Neural progenitor cell (in vitro differentiated cells): ENCODE results near the gene LSM14B. TPM values are rescaled to one million over a fixed set of nuclear protein-coding genes. Genes with fewer than 3 reads are reported as not detected.

Source experiments
- DNase-seq: peaks from one replicate; pipeline ENCODE4 v3.0.0-alpha.2; 2016; ENCODE audit warnings: low spot score
- H2AFZ ChIP-seq: fragments of 200-600 bp; sonication (generic); replicated peaks from 2 replicates; pipeline ENCODE4 v1.6.1; 2016; ENCODE audit warnings: antibody characterized with exemption
- H3F3A ChIP-seq: fragments of 200-600 bp; sonication (generic); 2 replicates; pipeline ENCODE4 v1.6.1; 2016; ENCODE audit warnings: antibody characterized with exemption, low read depth
- H3K27ac ChIP-seq: fragments of 200-600 bp; sonication (generic); 2 replicates; pipeline ENCODE4 v1.5.1; 2016; ENCODE audit warnings: mild to moderate bottlenecking
- H3K27me3 ChIP-seq: fragments of 200-600 bp; sonication (generic); 2 replicates; pipeline ENCODE4 v1.6.1; 2016; ENCODE audit warnings: mild to moderate bottlenecking, moderate library complexity
- H3K36me3 ChIP-seq: fragments of 200-600 bp; sonication (generic); 2 replicates; pipeline ENCODE4 v1.5.1; 2016
- H3K4me1 ChIP-seq: fragments of 200-600 bp; sonication (generic); 2 replicates; pipeline ENCODE4 v1.6.1; 2016; ENCODE audit warnings: mixed run types
- H3K4me2 ChIP-seq: fragments of 200-600 bp; sonication (generic); 2 replicates; pipeline ENCODE4 v1.6.1; 2016
- H3K4me3 ChIP-seq: fragments of 200-600 bp; sonication (generic); 2 replicates; pipeline ENCODE4 v1.5.1; 2016
- H3K79me2 ChIP-seq: fragments of 200-600 bp; sonication (generic); 2 replicates; pipeline ENCODE4 v1.6.1; 2016; ENCODE audit warnings: low read depth
- H3K9ac ChIP-seq: fragments of 200-600 bp; sonication (generic); 2 replicates; pipeline ENCODE4 v1.6.1; 2016
- H3K9me3 ChIP-seq: fragments of 200-600 bp; sonication (generic); 2 replicates; pipeline ENCODE4 v1.5.1; 2016; ENCODE audit warnings: low read depth
- H4K20me1 ChIP-seq: fragments of 200-600 bp; sonication (generic); 2 replicates; pipeline ENCODE4 v1.6.1; 2016; ENCODE audit warnings: low read depth
- H3K27ac Mint-ChIP-seq: 3 replicates; pipeline ENCODE4 v1.8.0; 2021; ENCODE audit warnings: mixed read lengths
- H3K27me3 Mint-ChIP-seq: 2 replicates; pipeline ENCODE4 v1.8.0; 2022; ENCODE audit warnings: low read depth, mild to moderate bottlenecking, inconsistent platforms, moderate library complexity, mixed read lengths; ENCODE audit not compliant: insufficient read depth
- H3K36me3 Mint-ChIP-seq: 3 replicates; pipeline ENCODE4 v1.8.0; 2021; ENCODE audit warnings: mixed read lengths
- H3K4me1 Mint-ChIP-seq: 3 replicates; pipeline ENCODE4 v1.8.0; 2021; ENCODE audit warnings: mixed read lengths
- H3K4me3 Mint-ChIP-seq: 3 replicates; pipeline ENCODE4 v1.8.0; 2021; ENCODE audit warnings: mild to moderate bottlenecking, moderate library complexity, mixed read lengths
- H3K9me3 Mint-ChIP-seq: 3 replicates; pipeline ENCODE4 v1.8.0; 2020; ENCODE audit warnings: mixed read lengths
- CTCF ChIP-seq: fragments of 200-600 bp; sonication (generic); IDR thresholded peaks from 2 replicates; pipeline ENCODE4 v1.5.1; 2017; ENCODE audit warnings: antibody characterized with exemption, mild to moderate bottlenecking
- EZH2 ChIP-seq: fragments of 200-600 bp; sonication (generic); IDR thresholded peaks from 2 replicates; pipeline ENCODE4 v1.6.1; 2017; ENCODE audit warnings: antibody characterized with exemption, mild to moderate bottlenecking, moderate library complexity
- EZH2phosphoT487 ChIP-seq: fragments of 200-600 bp; sonication (generic); IDR thresholded peaks from 2 replicates; pipeline ENCODE4 v1.6.1; 2017; ENCODE audit warnings: antibody characterized with exemption
- total RNA-seq: library from RNA; depleted of rRNA; stranded (reverse); fragments of >200 nt; gene quantifications from 2 replicates; pipeline ENCODE4 v1.2.3, GENCODE V29; 2015; ENCODE audit warnings: low replicate concordance

The LSM14B gene
- total RNA-seq, 1 donor from 2014 or later = 52.6 TPM

DNA sequence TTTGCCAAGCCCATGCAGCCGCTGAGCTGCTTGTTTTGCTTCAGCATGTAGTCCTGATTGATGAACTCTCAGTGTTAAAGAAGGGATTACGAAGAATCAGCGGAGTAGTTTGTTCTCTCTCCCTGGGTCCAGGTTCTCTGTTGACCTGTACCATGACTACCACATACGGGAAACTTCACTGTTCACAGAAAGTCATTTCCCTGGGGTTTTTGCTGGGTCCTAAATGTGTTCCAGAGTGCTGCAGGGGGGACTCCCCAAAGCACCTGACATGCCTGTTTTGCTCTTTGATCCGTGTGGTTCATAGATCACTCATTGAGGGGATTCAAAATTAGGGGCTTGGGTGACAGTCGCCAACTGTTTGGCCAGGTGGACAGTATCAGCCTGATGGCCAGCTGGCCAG lies 5.5 kb downstream of the LSM14B start:
- Histone ChIP-seq H3K36me3 (peaks cover 8% of the 10 kb centered on the region), H3K27me3 (no peaks in the 10 kb centered on the region), H3K27ac (no peak overlapping the region), H3K4me2 (no peak overlapping the region), H3K9me3 (no peaks in the 10 kb centered on the region), H3K9ac (no peak overlapping the region), H3K4me1 (peaks cover 10% of the 10 kb centered on the region), H3K4me3 (no peak overlapping the region), H4K20me1 (peaks cover 93% of the 10 kb centered on the region), H3F3A (peaks cover 9% of the 10 kb centered on the region), H3K79me2 (peaks cover 72% of the 10 kb centered on the region), H2AFZ (no peak overlapping the region)
- H3K36me3 Mint-ChIP-seq = peaks cover 54% of the 10 kb centered on the region
- H3K27ac Mint-ChIP-seq = no peak overlapping the region
- H3K4me3 Mint-ChIP-seq = no peak overlapping the region
- peaks cover 13% of the 10 kb centered on the region for H3K4me1 Mint-ChIP-seq
- TF ChIP-seq CTCF = no peak
- no peak for TF ChIP-seq EZH2
- TF ChIP-seq EZH2phosphoT487 = no peak
- no peaks in the 10 kb centered on the region for H3K9me3 Mint-ChIP-seq
- H3K27me3 Mint-ChIP-seq = peaks cover 18% of the 10 kb centered on the region
- DNase-seq = no peak

- Histone ChIP-seq H3F3A (peaks cover 9% of the 10 kb centered on the region), H3K27ac (no peak overlapping the region), H4K20me1 (peaks cover 93% of the 10 kb centered on the region), H3K36me3 (peaks cover 8% of the 10 kb centered on the region), H3K27me3 (no peaks in the 10 kb centered on the region), H3K9ac (no peak overlapping the region), H3K79me2 (peaks cover 65% of the 10 kb centered on the region), H3K4me2 (no peak overlapping the region), H2AFZ (no peak overlapping the region), H3K4me1 (peaks cover 10% of the 10 kb centered on the region), H3K9me3 (no peaks in the 10 kb centered on the region), H3K4me3 (no peak overlapping the region)
- TF ChIP-seq EZH2phosphoT487 (no peak), EZH2 (no peak), CTCF (no peak)
- DNase-seq = no peak
- H3K9me3 Mint-ChIP-seq = no peaks in the 10 kb centered on the region
- H3K4me1 Mint-ChIP-seq = peaks cover 11% of the 10 kb centered on the region
- H3K36me3 Mint-ChIP-seq = peaks cover 54% of the 10 kb centered on the region
- H3K27ac Mint-ChIP-seq = no peak overlapping the region
- no peak overlapping the region for H3K4me3 Mint-ChIP-seq
- peaks cover 18% of the 10 kb centered on the region for H3K27me3 Mint-ChIP-seq
Measured at GRCh38 chr20:62128502-62128901, 6.2 kb downstream of the LSM14B start.

DNA sequence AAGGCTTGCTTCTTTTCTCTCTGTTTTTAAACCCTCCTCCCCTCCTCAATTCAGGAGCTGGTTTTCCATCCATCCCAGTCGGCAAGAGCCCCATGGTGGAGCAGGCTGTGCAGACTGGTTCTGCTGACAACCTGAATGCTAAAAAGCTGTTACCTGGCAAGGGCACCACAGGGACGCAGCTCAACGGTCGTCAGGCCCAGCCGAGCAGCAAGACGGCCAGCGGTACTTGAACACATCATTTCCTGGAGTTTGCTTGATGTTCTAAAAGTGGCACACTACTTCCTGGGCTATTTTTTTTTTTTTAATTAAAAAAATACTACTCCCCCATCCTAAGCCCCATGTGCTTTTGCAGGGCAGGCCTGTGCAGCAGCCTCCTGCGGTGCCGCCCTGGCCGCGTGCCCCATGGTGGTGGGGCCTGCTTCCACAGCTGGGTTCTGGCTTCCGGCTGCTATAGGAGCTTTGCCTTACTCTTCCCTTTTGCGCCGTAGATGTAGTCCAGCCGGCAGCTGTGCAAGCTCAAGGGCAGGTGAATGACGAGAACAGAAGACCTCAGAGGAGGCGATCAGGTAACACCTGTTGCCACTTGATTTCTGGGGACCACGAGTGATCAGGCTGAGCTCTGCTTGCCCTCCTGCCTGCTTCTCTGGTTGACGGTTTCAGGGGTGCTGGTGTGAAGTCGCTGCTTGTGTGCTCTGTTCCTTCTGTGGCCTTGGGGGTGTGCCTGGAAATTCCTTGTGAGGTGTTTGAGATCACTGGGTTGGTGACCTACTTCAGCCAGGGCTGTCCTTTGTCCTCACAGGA lies 7.7 kb downstream of the LSM14B start:
- peaks cover 93% of the 10 kb centered on the region for H4K20me1 ChIP-seq

More for the DNA sequence above, 7.7 kb downstream of the LSM14B start:
- Histone ChIP-seq H3K4me3 (no peak overlapping the region), H3K9me3 (no peaks in the 10 kb centered on the region), H3K27me3 (no peaks in the 10 kb centered on the region), H3K36me3 (peaks cover 8% of the 10 kb centered on the region), H3K27ac (no peak overlapping the region), H3K4me1 (no peaks in the 10 kb centered on the region), H2AFZ (no peak overlapping the region), H3K4me2 (no peak overlapping the region), H3F3A (peaks cover 13% of the 10 kb centered on the region), H3K79me2 (peaks cover 50% of the 10 kb centered on the region), H3K9ac (no peak overlapping the region)
- Mint-ChIP-seq H3K27me3 (peaks cover 16% of the 10 kb centered on the region), H3K36me3 (peaks cover 50% of the 10 kb centered on the region), H3K4me3 (no peak overlapping the region), H3K4me1 (no peaks in the 10 kb centered on the region), H3K9me3 (no peaks in the 10 kb centered on the region), H3K27ac (no peak overlapping the region)
- DNase-seq = no peak
- no peak for TF ChIP-seq CTCF
- no peak for TF ChIP-seq EZH2phosphoT487
- TF ChIP-seq EZH2 = no peak
